ENCODE data around the gene DAPK1. TPM values are rescaled to one million over a fixed set of nuclear protein-coding genes. Genes with fewer than 3 reads are reported as not detected.

Gene DAPK1
- total and polyA plus RNA-seq, 2 donors (not counting 3 experiments of a cell fraction or from before 2014, with no cell fraction given), result 58.9 to 119 TPM

DNA sequence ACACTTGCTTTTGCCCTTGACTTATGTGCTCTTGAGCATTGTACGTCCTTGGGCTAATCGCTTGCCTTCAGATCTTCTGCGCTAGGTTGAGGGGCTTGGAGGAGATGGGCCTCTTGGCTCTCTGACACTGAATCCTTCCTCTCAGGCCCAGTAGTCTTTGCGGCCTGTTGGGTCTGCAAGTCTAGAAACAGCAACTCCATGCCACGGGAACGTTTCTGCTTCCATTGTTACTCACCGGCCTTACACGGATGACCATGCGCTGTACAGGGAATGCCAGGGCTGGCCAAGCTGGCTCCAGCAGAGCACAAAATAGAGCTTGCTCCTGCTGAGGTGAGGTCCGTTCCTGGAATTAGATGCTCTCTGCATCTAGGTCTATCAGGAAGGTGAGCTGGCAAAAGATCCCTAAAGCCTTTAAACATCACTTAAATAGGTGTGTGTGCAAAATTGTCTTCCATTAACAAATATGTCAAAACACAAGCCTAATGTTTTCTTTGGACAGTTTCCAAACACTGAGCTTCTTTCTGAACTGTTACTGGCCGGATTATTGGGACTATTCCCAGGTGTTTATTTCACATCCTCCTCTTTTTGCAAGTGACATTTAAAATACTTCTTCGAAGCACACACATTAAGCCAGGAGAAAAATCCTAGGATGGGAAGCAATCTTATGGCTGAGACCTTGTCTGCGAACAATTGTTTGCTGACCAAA, 29.7 kb downstream of the DAPK1 start:
- H3K27me3 ChIP-seq (ENCODE audit: control insufficient read depth in 2 of 2, insufficient read depth in 2 of 2, low read length in 2 of 2), result no peaks in the 10 kb centered on the region
- no TSS peak for BruUV-seq (replicated peaks)
- peaks cover 0 to 7% of the 10 kb centered on the region in 2 experiments for H3K36me3 ChIP-seq (ENCODE audit: control insufficient read depth in 2 of 2, extremely low read depth in 1 of 2, insufficient read depth in 2 of 2, low read length in 2 of 2)
- H3K4me2 ChIP-seq (ENCODE audit: insufficient read depth, low read length), result no peak overlapping the region
- H3K4me1 ChIP-seq (ENCODE audit: control insufficient read depth, extremely low read depth, insufficient read depth, low read length), result peaks cover 3% of the 10 kb centered on the region
- TF ChIP-seq CTCF (IDR thresholded peaks at IDR 0.05; ENCODE audit: extremely low read depth in 1 of 2, insufficient read depth in 1 of 2, low read depth in 1 of 2, low read length in 2 of 2) (no peak), POLR2AphosphoS5 (IDR thresholded peaks at IDR 0.05; ENCODE audit: insufficient read depth, low read depth, low read length) (no peak), MYC (IDR thresholded peaks at IDR 0.05; ENCODE audit: low read depth, low read length) (no peak), POLR2A (IDR thresholded peaks at IDR 0.05; ENCODE audit: low read depth, low read length) (no peak), EZH2 (IDR thresholded peaks at IDR 0.05; ENCODE audit: borderline replicate concordance, low read depth, low read length, severe bottlenecking) (no peak), JUN (IDR thresholded peaks at IDR 0.05; ENCODE audit: borderline replicate concordance, insufficient read depth, insufficient read length, low read depth) (no peak), FOS (IDR thresholded peaks at IDR 0.05; ENCODE audit: borderline replicate concordance, insufficient read depth, low read length) (no peak), MAX (IDR thresholded peaks at IDR 0.05; ENCODE audit: insufficient read depth, insufficient read length) (no peak), GATA2 (IDR thresholded peaks at IDR 0.05; ENCODE audit: insufficient read depth, insufficient read length, low read depth, low read length) (no peak)
- intact Hi-C loops (cut with micrococcal nuclease), result no loop called here
- FAIRE-seq (peak; percentile 28), DNase-seq (ENCODE audit: low read depth, low spot score) (no peak)
- H3K27ac ChIP-seq (ENCODE audit: insufficient read depth, low read depth, low read length), result no peak overlapping the region
- no peaks in the 10 kb centered on the region for H3K9me3 ChIP-seq (replicated peaks; ENCODE audit: control insufficient read depth, insufficient read depth, low read length)
- H4K20me1 ChIP-seq (replicated peaks; ENCODE audit: control insufficient read depth, extremely low read depth, insufficient read depth, low read length), result peaks cover 4% of the 10 kb centered on the region
- no peak overlapping the region for H2AFZ ChIP-seq (ENCODE audit: low read depth, low read length)
- no peak overlapping the region for H3K9ac ChIP-seq (replicated peaks; ENCODE audit: extremely low read depth, insufficient read depth, low read length)
- dilution Hi-C loops (cut with MboI; ENCODE audit: extremely low pct_ligation_motif_present, low sequenced_read_pairs), result no loop called here
- ChIA-PET CTCF (interaction anchor here (1.3 kb wide), 1 partner anchor 9 kb away, joined by 3 read pairs; no protein-coding TSS in a partner anchor), POLR2A (no interaction called here)
- no peaks in the 10 kb centered on the region for H3K9me1 ChIP-seq (replicated peaks; ENCODE audit: control insufficient read depth, extremely low read depth, insufficient read depth, low read length)
- no peak overlapping the region for H3K4me3 ChIP-seq (replicated peaks in 1 of 3; ENCODE audit: insufficient read depth in 1 of 3, low read depth in 1 of 3, low read length in 3 of 3)
- peaks cover 3% of the 10 kb centered on the region for H3K79me2 ChIP-seq (ENCODE audit: control insufficient read depth, insufficient read depth, low read length)
